IMR-90 (cell line): ENCODE measurements around the gene PTCD1. TPM values are rescaled to one million over a fixed set of nuclear protein-coding genes. Genes with fewer than 3 reads are reported as not detected.

ENCODE experiments used
- ATAC-seq: fragments of 200-7000 bp; cut with Tn5 transposase; 2 replicates; pipeline ENCODE4 v1.9.1; 2020; ENCODE audit warnings: low read depth, mild to moderate bottlenecking, moderate library complexity
- BruUV-seq: library from RNA; stranded (reverse); fragments of 400-500 nt; replicated peaks from 2 replicates; lab custom pipeline; 2021; lab: Mats Ljungman, UMichigan
- CTCF ChIA-PET: fragments of 300-600 bp; formaldehyde crosslinking; extraction: SDS; loops from one replicate; lab custom pipeline; 2021; ENCODE audit warnings: antibody characterized with exemption; lab: Yijun Ruan, JAX
- POLR2A ChIA-PET: fragments of 300-600 bp; sonication (Branson Sonifier 250); formaldehyde crosslinking; loops from one replicate; lab custom pipeline; 2022; ENCODE audit warnings: antibody characterized with exemption; ENCODE audit not compliant: unreplicated experiment; lab: Charles Lee
- DNase-seq: peaks from one replicate; pipeline ENCODE4 v3.0.0; 2013
- H2AFZ ChIP-seq: replicated peaks from 2 replicates; pipeline ENCODE3; 2013; ENCODE audit warnings: low read length, mild to moderate bottlenecking; ENCODE audit not compliant: poor library complexity
- H2AK5ac ChIP-seq: 2 replicates; pipeline ENCODE4 v1.6.1; 2013; ENCODE audit warnings: low read depth, low read length, inconsistent platforms
- H2AK9ac ChIP-seq: replicated peaks from 2 replicates; pipeline ENCODE3; 2013; ENCODE audit warnings: mild to moderate bottlenecking, low read depth, low read length, moderate library complexity; ENCODE audit not compliant: poor library complexity
- H2BK120ac ChIP-seq: 2 replicates; pipeline ENCODE4 v1.6.1; 2013; ENCODE audit warnings: low read depth, low read length, inconsistent platforms
- H2BK15ac ChIP-seq: 3 replicates; pipeline ENCODE4 v1.6.1; 2013; ENCODE audit warnings: low read depth, low read length, inconsistent platforms
- H2BK20ac ChIP-seq: 2 replicates; pipeline ENCODE4 v1.6.1; 2013; ENCODE audit warnings: low read depth, mild to moderate bottlenecking, inconsistent platforms, low read length, moderate library complexity
- H2BK5ac ChIP-seq: 2 replicates; pipeline ENCODE4 v1.6.1; 2013; ENCODE audit warnings: mild to moderate bottlenecking, low read depth, low read length, inconsistent platforms; ENCODE audit not compliant: poor library complexity, severe bottlenecking
- H3K14ac ChIP-seq: replicated peaks from 2 replicates; pipeline ENCODE4 v1.6.1; 2013; ENCODE audit warnings: low read depth, low read length, inconsistent platforms
- H3K18ac ChIP-seq: 2 replicates; pipeline ENCODE4 v1.6.1; 2013; ENCODE audit warnings: low read depth, low read length, control low read depth
- H3K23ac ChIP-seq: 2 replicates; pipeline ENCODE4 v1.6.1; 2013; ENCODE audit warnings: low read depth, low read length, inconsistent platforms
- H3K27ac ChIP-seq: 2 replicates; pipeline ENCODE4 v1.5.1; 2013; ENCODE audit warnings: mild to moderate bottlenecking, control low read depth, low read length; ENCODE audit not compliant: insufficient read depth
- H3K27me3 ChIP-seq: 2 replicates; pipeline ENCODE4 v1.6.1; 2013; ENCODE audit warnings: low read length; ENCODE audit not compliant: control insufficient read depth, insufficient read depth
- H3K36me3 ChIP-seq: 2 replicates; pipeline ENCODE4 v1.6.1; 2013; ENCODE audit warnings: low read length, mixed read lengths; ENCODE audit not compliant: control insufficient read depth, insufficient read depth
- H3K4ac ChIP-seq: 2 replicates; pipeline ENCODE4 v1.6.1; 2013; ENCODE audit warnings: low read depth, low read length, inconsistent platforms
- H3K4me1 ChIP-seq: 2 replicates; pipeline ENCODE4 v1.6.1; 2013; ENCODE audit warnings: low read length, mixed read lengths; ENCODE audit not compliant: control insufficient read depth, insufficient read depth
- H3K4me2 ChIP-seq: 2 replicates; pipeline ENCODE4 v1.6.1; 2013; ENCODE audit warnings: low read depth, mild to moderate bottlenecking, control low read depth, low read length, moderate library complexity
- H3K4me3 ChIP-seq: 2 replicates; pipeline ENCODE4 v1.5.1; 2013; ENCODE audit warnings: low read depth, mild to moderate bottlenecking, control low read depth, low read length, moderate library complexity; ENCODE audit not compliant: insufficient read depth
- H3K56ac ChIP-seq: 2 replicates; pipeline ENCODE4 v1.6.1; 2013; ENCODE audit warnings: low read length, inconsistent platforms; ENCODE audit not compliant: insufficient read depth; ENCODE audit errors: extremely low read depth
- H3K79me1 ChIP-seq, 2 experiments: 2 replicates each; pipeline ENCODE4 v1.6.1; 2013; ENCODE audit warnings: low read length in 2 of 2, inconsistent platforms in 1 of 2, low read depth in 1 of 2
- H3K9ac ChIP-seq: 2 replicates; pipeline ENCODE4 v1.6.1; 2013; ENCODE audit warnings: low read depth, low read length, control low read depth
- H3K9me1 ChIP-seq: 2 replicates; pipeline ENCODE4 v1.6.1; 2013; ENCODE audit warnings: low read length, inconsistent platforms; ENCODE audit not compliant: insufficient read depth
- H3K9me3 ChIP-seq: 2 replicates; pipeline ENCODE4 v1.6.1; 2013; ENCODE audit warnings: low read length; ENCODE audit not compliant: control insufficient read depth, insufficient read depth
- H4K20me1 ChIP-seq: 2 replicates; pipeline ENCODE4 v1.6.1; 2013; ENCODE audit warnings: low read length, inconsistent platforms; ENCODE audit not compliant: insufficient read depth
- H4K5ac ChIP-seq: 2 replicates; pipeline ENCODE4 v1.6.1; 2013; ENCODE audit warnings: mild to moderate bottlenecking, low read depth, low read length, control low read depth
- H4K8ac ChIP-seq, 2 experiments: 2 replicates each; pipeline ENCODE4 v1.6.1; 2013; ENCODE audit warnings: low read depth in 2 of 2, low read length in 2 of 2, control low read depth in 1 of 2, inconsistent platforms in 1 of 2
- H4K91ac ChIP-seq: 2 replicates; pipeline ENCODE4 v1.6.1; 2013; ENCODE audit warnings: low read depth, low read length, inconsistent platforms; ENCODE audit not compliant: insufficient read depth
- BHLHE40 ChIP-seq: fragments of 150-350 bp; IDR thresholded peaks from 2 replicates; pipeline ENCODE4 v1.6.1; 2016; ENCODE audit warnings: mild to moderate bottlenecking, low read depth, low read length
- MAFK ChIP-seq: IDR thresholded peaks from 2 replicates; pipeline ENCODE4 v1.6.1; 2012; ENCODE audit warnings: low read depth, low read length, improper control_type of control experiment
- POLR2A ChIP-seq: IDR thresholded peaks from 2 replicates; pipeline ENCODE4 v1.6.1; 2012; ENCODE audit warnings: mild to moderate bottlenecking, low read depth, low read length
- RFX5 ChIP-seq: IDR thresholded peaks from 2 replicates; pipeline ENCODE4 v1.8.0; 2012; ENCODE audit warnings: low read depth, mild to moderate bottlenecking, low read length, moderate library complexity
- WGBS, 2 experiments: methylation state at CpG; one replicate each; pipeline versions ENCODE4 v1.1.5 to v1.1.7; 2013; ENCODE audit warnings: missing lambda C conversion rate in 2 of 2; ENCODE audit not compliant: insufficient read length in 1 of 2; ENCODE audit errors: extremely low coverage in 2 of 2; 5-methylcytosine and 5-hydroxymethylcytosine counted together
- dilution Hi-C: fragments of 300-500 bp; cut with HindIII; formaldehyde crosslinking; loops from one replicate; pipeline ENCODE4 v1.14.3; 2018; ENCODE audit warnings: low sequenced_read_pairs; ENCODE audit not compliant: unreplicated experiment
- in situ Hi-C: fragments of 300-500 bp; cut with MboI; formaldehyde crosslinking; loops from 3 replicates; pipeline ENCODE4 v1.14.3; 2019; ENCODE audit warnings: low sequenced_read_pairs, inconsistent platforms, mixed read lengths
- intact Hi-C: fragments of 100-400 bp; cut with micrococcal nuclease; formaldehyde crosslinking; loops from 2 replicates; pipeline ENCODE4 v1.10.0; 2022
- polyA plus RNA-seq, 3 experiments: library from polyadenylated mRNA; depleted of rRNA; stranded (reverse); fragments of >200 nt; gene quantifications; 2 replicates each; pipeline ENCODE4 v1.2.3, GENCODE V29; 2012; ENCODE audit warnings: low replicate concordance in 1 of 3
- total RNA-seq: library from RNA; depleted of rRNA; stranded (reverse); fragments of >200 nt; gene quantifications from 2 replicates; pipeline ENCODE4 v1.2.3, GENCODE V29; 2012
- TF ChIP-seq, protein P1 (sequence below): fragments of 150-350 bp; IDR thresholded peaks from 2 replicates; pipeline ENCODE4 v1.6.1; 2017; ENCODE audit warnings: mild to moderate bottlenecking, antibody characterized with exemption, low read length, low read depth

The PTCD1 gene
- total and polyA plus RNA-seq, 2 of the 4 experiments (the other 2 are of a cell fraction), result 2.2 to 4.0 TPM

- Histone ChIP-seq H3K14ac (no peak overlapping the region), H3K23ac (no peak overlapping the region), H4K8ac (no peak overlapping the region), H2BK5ac (no peak overlapping the region), H2AK9ac (no peak overlapping the region), H3K9ac (no peak overlapping the region), H3K4me3 (no peak overlapping the region), H3K79me1 (peaks cover 19 to 38% of the 10 kb centered on the region in 2 experiments), H3K36me3 (peaks cover 14% of the 10 kb centered on the region), H3K4ac (no peak overlapping the region), H3K27me3 (no peaks in the 10 kb centered on the region), H2AK5ac (no peak overlapping the region), H2BK120ac (no peak overlapping the region), H3K4me2 (no peak overlapping the region), H3K9me1 (peaks cover 5% of the 10 kb centered on the region; the same call in 1 of the 2 replicates), H2BK20ac (no peak overlapping the region), H3K18ac (no peak overlapping the region), H2AFZ (no peak overlapping the region), H4K91ac (no peak overlapping the region), H3K9me3 (no peaks in the 10 kb centered on the region), H3K27ac (no peak overlapping the region), H3K4me1 (0 out of 2 replicates have a peak, but pooled peaks cover 2% of the 10 kb centered on the region), H3K56ac (no peak overlapping the region), H4K20me1 (0 out of 2 replicates have a peak, but pooled peaks cover 2% of the 10 kb centered on the region), H4K5ac (no peak overlapping the region), H2BK15ac (no peak overlapping the region)
- WGBS, 2 experiments, result 98% methylated on average over 5 of the region's 15 CpGs; no CpG with 5 or more reads in 1 of the 2 experiments
- no peak for DNase-seq
- BruUV-seq, result no TSS peak
- TF ChIP-seq RFX5 (no peak), BHLHE40 (no peak), POLR2A (no peak), MAFK (no peak)
- TF ChIP-seq, protein P1, sequence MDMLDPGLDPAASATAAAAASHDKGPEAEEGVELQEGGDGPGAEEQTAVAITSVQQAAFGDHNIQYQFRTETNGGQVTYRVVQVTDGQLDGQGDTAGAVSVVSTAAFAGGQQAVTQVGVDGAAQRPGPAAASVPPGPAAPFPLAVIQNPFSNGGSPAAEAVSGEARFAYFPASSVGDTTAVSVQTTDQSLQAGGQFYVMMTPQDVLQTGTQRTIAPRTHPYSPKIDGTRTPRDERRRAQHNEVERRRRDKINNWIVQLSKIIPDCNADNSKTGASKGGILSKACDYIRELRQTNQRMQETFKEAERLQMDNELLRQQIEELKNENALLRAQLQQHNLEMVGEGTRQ, result no peak
- intact Hi-C loops, result no loop called here
- dilution Hi-C loops, result no loop called here
- ChIA-PET CTCF (no interaction called here), POLR2A (no interaction called here)
- no peak for ATAC-seq
- in situ Hi-C loops, result no loop called here
These were observed 40.2 kb upstream of the PTCD1 start for GRCh38 chr7:99478464-99479440.
